ENCODE measurements around the gene POLR2A.

DNA sequence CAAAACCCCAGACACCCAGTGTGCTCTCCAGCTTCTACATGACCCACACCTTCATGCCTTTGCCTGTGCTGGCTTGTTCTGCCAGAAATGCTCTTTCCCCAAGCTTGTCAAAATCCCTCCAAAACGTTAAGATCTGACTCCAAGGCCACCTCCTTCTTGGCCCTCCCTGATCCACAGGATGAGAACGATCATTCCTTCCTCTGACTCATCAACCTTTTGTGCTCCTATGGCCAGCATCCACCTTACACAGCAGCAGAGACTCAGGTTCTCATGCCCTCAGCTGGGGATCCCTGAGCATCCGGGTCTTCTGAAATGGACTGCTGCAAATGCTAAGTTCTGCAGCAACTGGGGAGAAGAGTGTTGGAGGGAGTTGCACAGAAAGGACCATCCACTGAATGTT is 7.7 kb upstream of the POLR2A start:
- TF ChIP-seq, protein P1, sequence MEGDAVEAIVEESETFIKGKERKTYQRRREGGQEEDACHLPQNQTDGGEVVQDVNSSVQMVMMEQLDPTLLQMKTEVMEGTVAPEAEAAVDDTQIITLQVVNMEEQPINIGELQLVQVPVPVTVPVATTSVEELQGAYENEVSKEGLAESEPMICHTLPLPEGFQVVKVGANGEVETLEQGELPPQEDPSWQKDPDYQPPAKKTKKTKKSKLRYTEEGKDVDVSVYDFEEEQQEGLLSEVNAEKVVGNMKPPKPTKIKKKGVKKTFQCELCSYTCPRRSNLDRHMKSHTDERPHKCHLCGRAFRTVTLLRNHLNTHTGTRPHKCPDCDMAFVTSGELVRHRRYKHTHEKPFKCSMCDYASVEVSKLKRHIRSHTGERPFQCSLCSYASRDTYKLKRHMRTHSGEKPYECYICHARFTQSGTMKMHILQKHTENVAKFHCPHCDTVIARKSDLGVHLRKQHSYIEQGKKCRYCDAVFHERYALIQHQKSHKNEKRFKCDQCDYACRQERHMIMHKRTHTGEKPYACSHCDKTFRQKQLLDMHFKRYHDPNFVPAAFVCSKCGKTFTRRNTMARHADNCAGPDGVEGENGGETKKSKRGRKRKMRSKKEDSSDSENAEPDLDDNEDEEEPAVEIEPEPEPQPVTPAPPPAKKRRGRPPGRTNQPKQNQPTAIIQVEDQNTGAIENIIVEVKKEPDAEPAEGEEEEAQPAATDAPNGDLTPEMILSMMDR (IDR thresholded peaks at IDR 0.05; ENCODE audit: low read depth, low read length): no peak
- no peak for TF ChIP-seq POLR2A (IDR thresholded peaks at IDR 0.05; ENCODE audit: extremely low read depth, insufficient read length)
